Coronary artery (tissue), 2 donors: ENCODE data around the gene FOSL2.

Experiments used
- DNase-seq: peaks from one replicate; pipeline ENCODE4 v3.0.0-alpha.2; 2017; ENCODE audit warnings: low spot score
- H3K27ac ChIP-seq, 2 donors: fragments of 200-600 bp; sonication (generic); one replicate each; pipeline ENCODE4 v1.5.1; 2016 to 2019
- H3K4me3 ChIP-seq: fragments of 200-600 bp; sonication (generic); 2 replicates; pipeline ENCODE4 v1.5.1; 2016; ENCODE audit warnings: mild to moderate bottlenecking, moderate library complexity
- CTCF ChIP-seq: fragments of 200-600 bp; sonication (generic); IDR thresholded peaks from one replicate; pipeline ENCODE4 v1.5.1; 2019; ENCODE audit warnings: antibody characterized with exemption

FOSL2 gene

GRCh38 chr2:28351621-28352020, 41.0 kb upstream of the FOSL2 start:
- no peak for TF ChIP-seq CTCF
- Histone ChIP-seq H3K4me3 (no peak overlapping the region), H3K27ac (no peak overlapping the region)
- no peak for DNase-seq

- no peak for DNase-seq
- Histone ChIP-seq H3K27ac (no peak overlapping the region), H3K4me3 (no peak overlapping the region)
- TF ChIP-seq CTCF, result no peak
Observed at GRCh38 chr2:28352104-28352503, 40.6 kb upstream of the FOSL2 start.

- no peak for TF ChIP-seq CTCF
- H3K27ac ChIP-seq, result no peak overlapping the region
- no peak overlapping the region for H3K4me3 ChIP-seq
- no peak for DNase-seq
Observed at GRCh38 chr2:28352610-28353195, 40.0 kb upstream of the FOSL2 start.

- no peak for TF ChIP-seq CTCF
- Histone ChIP-seq H3K27ac (peak overlapping the region; percentile 92 to 93), H3K4me3 (no peak overlapping the region)
- DNase-seq, result no peak
Observed at GRCh38 chr2:28354920-28355520, 37.6 kb upstream of the FOSL2 start.

GRCh38 chr2:28355521-28356094, 37.0 kb upstream of the FOSL2 start:
- DNase-seq, result no peak
- TF ChIP-seq CTCF, result no peak
- peak overlapping the region; percentile 92 to 93 for H3K27ac ChIP-seq
- no peak overlapping the region for H3K4me3 ChIP-seq

GRCh38 chr2:28356095-28356911, 36.4 kb upstream of the FOSL2 start:
- H3K4me3 ChIP-seq, result no peak overlapping the region
- DNase-seq, result peak; percentile 92
- TF ChIP-seq CTCF, result no peak
- H3K27ac ChIP-seq, result peak overlapping the region; percentile 92 to 93
